ENCODE measurements around the gene ZC2HC1B.

ZC2HC1B gene

GRCh38 chr6:143963158-143963919 is 99.1 kb downstream of the ZC2HC1B start:
- DNase-seq (ENCODE audit: low spot score) = no peak

DNA sequence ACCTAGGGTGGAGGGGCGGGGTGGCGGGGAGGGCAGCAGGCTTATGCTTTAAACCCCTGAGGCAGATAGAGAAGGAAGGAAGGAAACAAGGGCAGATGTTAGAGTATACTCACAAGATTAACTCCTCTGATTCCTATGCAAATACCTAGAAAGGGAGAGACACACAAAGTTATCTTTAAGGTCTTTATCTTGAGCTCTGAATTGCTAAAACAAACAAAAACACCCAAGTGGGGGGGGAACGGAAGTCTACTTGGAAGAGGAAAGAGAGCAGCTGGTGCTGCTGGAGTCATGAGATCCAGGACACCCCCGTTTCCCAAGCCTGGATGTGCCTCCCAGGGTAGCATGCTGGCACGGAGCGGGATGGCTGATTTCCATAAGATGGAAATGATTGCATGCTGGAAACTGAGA is 100.4 kb downstream of the ZC2HC1B start:
- no peak for DNase-seq (ENCODE audit: low spot score)

GRCh38 chr6:143965503-143966171 is 101.4 kb downstream of the ZC2HC1B start:
- DNase-seq (ENCODE audit: low spot score) = no peak

DNA sequence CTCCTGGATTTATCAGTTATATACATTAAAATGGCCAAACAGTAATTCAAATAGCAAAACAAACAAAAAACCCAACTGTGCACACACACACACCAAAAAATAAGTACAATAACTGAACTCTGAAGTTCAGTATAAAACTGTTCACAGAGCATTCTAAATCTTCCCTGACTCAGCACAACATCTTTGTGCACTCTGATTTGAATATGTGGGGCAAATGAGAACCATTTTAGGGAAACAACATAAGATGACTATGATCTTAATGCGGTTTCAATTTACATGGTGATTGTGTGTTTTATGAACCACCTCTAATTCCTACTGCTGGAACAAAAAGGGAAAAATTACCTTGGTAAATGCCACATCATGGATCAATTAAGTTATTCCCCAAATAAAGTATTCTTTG is 102.0 kb downstream of the ZC2HC1B start:
- DNase-seq (ENCODE audit: low spot score) = no peak

DNA sequence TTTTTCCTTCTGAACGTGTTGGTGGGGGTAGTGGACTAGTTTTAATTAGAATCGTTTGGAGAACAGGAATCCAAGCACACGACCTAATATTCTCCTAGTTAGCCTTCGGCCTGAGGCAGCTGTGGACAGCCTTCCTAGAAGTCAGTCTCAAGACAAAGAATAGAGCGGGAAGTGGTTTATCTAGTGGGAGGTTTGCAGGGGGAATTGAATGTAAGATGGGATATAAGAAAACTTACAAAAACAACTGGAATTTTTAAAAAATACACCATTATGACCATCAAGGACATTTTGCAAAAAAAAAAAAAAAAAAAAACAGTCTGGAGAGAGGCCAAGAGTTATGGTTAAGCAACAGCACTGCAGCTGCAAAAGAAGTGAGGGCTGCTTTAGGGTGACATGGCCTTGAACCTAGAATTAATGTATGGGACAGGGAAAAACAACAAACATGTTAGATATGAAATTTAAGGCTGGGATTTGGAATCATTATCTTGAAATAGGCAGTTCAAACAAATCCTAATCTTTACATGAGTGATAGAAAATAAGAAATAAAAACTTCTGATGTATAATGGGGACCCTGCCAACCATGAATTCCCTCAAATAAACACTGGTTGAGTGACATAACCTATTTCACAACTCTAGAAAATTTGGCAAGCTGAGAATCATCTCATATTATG is 103.6 kb downstream of the ZC2HC1B start:
- no peak for DNase-seq (ENCODE audit: low spot score)

GRCh38 chr6:143969077-143969476 is 104.8 kb downstream of the ZC2HC1B start:
- no peak for DNase-seq (ENCODE audit: low spot score)

DNA sequence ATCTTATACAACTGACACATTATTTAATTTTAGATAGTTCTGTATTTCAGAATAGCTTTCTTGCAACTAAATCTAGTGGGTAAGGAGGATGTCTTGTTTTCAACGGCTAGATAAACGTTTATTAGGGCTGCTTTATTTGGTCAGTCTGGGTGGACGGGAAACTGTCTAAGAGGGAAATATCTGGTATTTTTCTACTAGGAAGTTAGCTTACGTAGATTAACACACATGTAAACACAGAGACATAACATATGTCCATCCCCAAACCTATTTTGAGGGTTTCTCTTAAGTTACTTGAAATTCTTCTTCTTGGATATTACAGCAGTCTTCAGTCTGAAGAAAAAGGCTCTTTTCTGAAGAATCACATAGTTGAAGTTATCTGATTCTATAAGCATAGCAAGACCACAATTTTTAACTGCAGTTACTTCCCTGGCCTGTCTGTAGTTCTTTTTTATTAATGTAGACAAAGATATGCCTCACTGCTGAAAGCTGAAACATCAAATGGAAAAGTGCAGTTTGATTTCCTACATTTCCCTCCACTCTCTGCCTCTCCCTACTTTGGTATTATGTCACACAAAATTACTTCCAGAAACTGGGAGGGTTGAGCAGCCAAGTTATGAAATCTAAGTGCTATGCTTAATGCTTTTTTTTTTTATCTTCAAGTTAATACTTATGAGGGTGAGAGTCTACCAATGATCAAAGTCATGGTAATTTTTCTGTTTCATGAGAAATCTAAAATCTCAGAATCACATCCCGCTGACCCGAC is 106.4 kb downstream of the ZC2HC1B start:
- DNase-seq (ENCODE audit: low spot score) = no peak

GRCh38 chr6:143971482-143972205 is 107.4 kb downstream of the ZC2HC1B start:
- DNase-seq (ENCODE audit: low spot score) = no peak

DNA sequence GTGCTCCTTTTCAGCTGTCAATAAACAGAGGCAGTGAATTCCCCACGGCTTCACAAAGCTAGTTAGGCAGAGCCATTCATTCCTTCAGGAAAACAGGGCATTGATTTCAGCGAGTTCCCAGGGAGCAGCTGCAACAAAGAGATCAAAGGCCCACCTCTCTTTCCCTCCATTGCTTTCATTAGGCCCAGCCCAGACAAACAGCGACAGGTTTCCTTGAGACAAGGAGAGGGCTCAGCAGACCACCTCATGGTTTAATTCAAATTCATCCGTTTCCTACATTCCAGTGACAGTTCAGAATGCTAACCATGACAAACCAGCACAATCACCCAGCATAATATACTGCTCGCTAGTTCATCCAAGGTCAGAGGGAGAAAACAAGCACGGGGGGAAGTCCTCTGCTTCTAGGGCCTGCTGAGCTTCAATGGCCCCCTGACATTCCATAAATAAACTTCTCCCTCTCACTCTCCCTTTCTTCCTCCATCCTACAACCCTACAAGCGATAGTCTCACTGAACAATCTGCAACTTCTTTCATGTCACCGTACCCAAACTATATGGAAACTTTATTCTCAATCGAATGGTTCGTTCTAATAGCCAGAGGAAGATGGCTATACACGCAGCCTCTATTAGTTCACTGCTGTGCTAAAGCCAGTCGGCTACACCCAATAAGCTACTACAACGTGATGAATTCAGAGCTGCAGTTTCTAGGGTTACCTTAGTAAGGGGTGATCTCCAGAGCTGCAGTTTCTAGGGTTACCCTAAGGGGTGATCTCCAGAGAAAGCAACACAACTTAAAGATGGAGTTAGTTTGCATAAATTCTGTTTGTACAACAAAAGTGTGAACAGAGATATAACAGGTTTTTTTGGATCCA is 109.1 kb downstream of the ZC2HC1B start:
- no peak for DNase-seq (ENCODE audit: low spot score)

DNA sequence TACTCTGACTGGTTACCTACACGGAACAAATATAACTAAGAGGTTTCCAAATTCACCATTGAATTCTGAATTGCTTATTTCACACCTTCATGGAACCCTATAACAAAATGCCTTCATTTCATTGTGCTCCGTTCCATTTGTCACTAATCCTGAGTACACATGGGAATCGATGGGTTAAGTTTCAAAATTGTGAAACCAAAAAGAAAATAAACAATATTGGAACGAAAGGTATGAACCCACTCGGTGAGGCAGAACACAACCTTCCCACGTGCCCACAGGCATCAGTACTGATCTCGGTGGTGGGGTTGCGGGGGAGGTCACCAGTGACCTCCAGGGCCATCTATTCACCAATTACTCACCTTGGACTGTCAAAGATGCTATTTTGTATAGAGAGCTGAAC is 109.8 kb downstream of the ZC2HC1B start:
- DNase-seq (ENCODE audit: low spot score) = no peak

- DNase-seq (ENCODE audit: low spot score) = no peak
Observed at GRCh38 chr6:143976806-143977349, 112.6 kb downstream of the ZC2HC1B start.

DNA sequence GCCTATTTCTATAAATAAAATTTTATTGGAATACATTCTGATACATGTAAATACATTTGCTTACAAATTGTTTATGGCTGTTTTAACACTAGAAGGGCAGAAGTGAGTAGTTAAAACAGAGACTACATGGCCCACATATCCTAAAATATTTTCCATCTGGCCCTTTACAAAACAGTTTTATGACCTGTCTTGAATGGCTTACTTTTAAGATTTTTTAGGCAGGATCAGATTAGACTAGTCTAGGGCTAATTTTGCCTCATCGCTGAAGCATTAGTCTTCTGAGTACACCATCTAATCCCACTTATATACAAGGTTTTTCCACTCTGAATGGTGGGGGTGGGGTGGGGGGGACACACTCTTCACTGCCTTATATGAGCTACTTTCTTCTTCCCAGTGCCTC is 116.6 kb downstream of the ZC2HC1B start:
- no peak for DNase-seq (ENCODE audit: low spot score)

- no peak for DNase-seq (ENCODE audit: low spot score)
Observed at GRCh38 chr6:143982968-143983367, 118.7 kb downstream of the ZC2HC1B start.

GRCh38 chr6:143984666-143985065 is 120.4 kb downstream of the ZC2HC1B start:
- DNase-seq (ENCODE audit: low spot score) = no peak

GRCh38 chr6:143986463-143987065 is 122.3 kb downstream of the ZC2HC1B start:
- DNase-seq (ENCODE audit: low spot score) = no peak
